Activated CD4-positive, alpha-beta T cell treated with anti-CD3 and anti-CD28 coated beads for 24 hours (primary cell): ENCODE data around the gene SMYD2.
"Not testable (repeated sequence)": the region's sequence is repeated elsewhere in the genome, so short reads cannot be mapped to it uniquely, and the experiment has no call there.

Source experiments
- DNase-seq, 2 donors: peaks; one replicate each; pipeline ENCODE4 v3.0.0-alpha.2; 2020; ENCODE audit warnings: low read depth in 2 of 2

SMYD2 gene

GRCh38 chr1:214271174-214271858 is 9.6 kb upstream of the SMYD2 start:
- no peak for DNase-seq

- DNase-seq: no peak
Measured at GRCh38 chr1:214271995-214272731, 8.8 kb upstream of the SMYD2 start.

- DNase-seq: no peak
Measured at GRCh38 chr1:214272964-214273533, 7.9 kb upstream of the SMYD2 start.

- DNase-seq: not testable (repeated sequence)
Measured at GRCh38 chr1:214275700-214276099, 5.3 kb upstream of the SMYD2 start.

- no peak for DNase-seq
Measured at GRCh38 chr1:214276786-214277185, 4.2 kb upstream of the SMYD2 start.

- DNase-seq: no peak
Measured at GRCh38 chr1:214277704-214278635, 3.0 kb upstream of the SMYD2 start.

GRCh38 chr1:214280386-214281020 is 456 bp upstream of the SMYD2 start:
- peak in 1 of 2 donors; percentile 15 for DNase-seq

GRCh38 chr1:214281720-214282629 is 1.0 kb downstream of the SMYD2 start:
- no peak for DNase-seq

- DNase-seq: no peak
Measured at GRCh38 chr1:214282630-214283242, 1.8 kb downstream of the SMYD2 start.

- no peak for DNase-seq
Measured at GRCh38 chr1:214285610-214286440, 4.9 kb downstream of the SMYD2 start.

- no peak for DNase-seq
Measured at GRCh38 chr1:214287884-214288283, 6.9 kb downstream of the SMYD2 start.

- no peak for DNase-seq
Measured at GRCh38 chr1:214289574-214290272, 8.8 kb downstream of the SMYD2 start.

GRCh38 chr1:214290424-214291037 is 9.6 kb downstream of the SMYD2 start:
- no peak for DNase-seq

GRCh38 chr1:214292322-214292721 is 11.4 kb downstream of the SMYD2 start:
- no peak for DNase-seq

GRCh38 chr1:214295934-214296333 is 15.0 kb downstream of the SMYD2 start:
- DNase-seq: no peak

GRCh38 chr1:214296860-214297745 is 16.1 kb downstream of the SMYD2 start:
- DNase-seq: no peak
